Endodermal cell (in vitro differentiated cells): Measurements from ENCODE around the gene NHEJ1. TPM values are rescaled to one million over a fixed set of nuclear protein-coding genes. Genes with fewer than 3 reads are reported as not detected.

Source experiments
- DNase-seq: peaks from one replicate; pipeline ENCODE4 v3.0.0-alpha.2; 2017
- H3K27ac ChIP-seq: 2 replicates; pipeline ENCODE4 v1.5.1; 2013; ENCODE audit warnings: mild to moderate bottlenecking, low read depth, low read length, moderate library complexity
- H3K27me3 ChIP-seq: 2 replicates; pipeline ENCODE4 v1.6.1; 2013; ENCODE audit warnings: mild to moderate bottlenecking, low read length, moderate library complexity; ENCODE audit not compliant: insufficient read depth, control insufficient read depth, poor library complexity, severe bottlenecking
- H3K36me3 ChIP-seq: 2 replicates; pipeline ENCODE4 v1.7.0; 2013; ENCODE audit warnings: mild to moderate bottlenecking, low read length, moderate library complexity; ENCODE audit not compliant: control insufficient read depth, insufficient read depth
- H3K4me1 ChIP-seq: one replicate; pipeline ENCODE4 v1.7.0; 2013; ENCODE audit warnings: low read length; ENCODE audit not compliant: control insufficient read depth, insufficient read depth
- H3K4me3 ChIP-seq: 2 replicates; pipeline ENCODE4 v1.5.1; 2013; ENCODE audit warnings: mild to moderate bottlenecking, low read length, moderate library complexity
- H3K9ac ChIP-seq: 2 replicates; pipeline ENCODE4 v1.6.1; 2013; ENCODE audit warnings: mild to moderate bottlenecking, low read length, moderate library complexity; ENCODE audit not compliant: poor library complexity, severe bottlenecking; ENCODE audit errors: extremely low read depth
- H3K9me3 ChIP-seq: 2 replicates; pipeline ENCODE4 v1.6.1; 2013; ENCODE audit warnings: mild to moderate bottlenecking, low read length, moderate library complexity; ENCODE audit not compliant: control insufficient read depth
- H3K27ac Mint-ChIP-seq: 2 replicates; pipeline ENCODE4 v1.8.0; 2020; ENCODE audit warnings: mixed read lengths
- H3K27me3 Mint-ChIP-seq: 2 replicates; pipeline ENCODE4 v1.8.0; 2021; ENCODE audit warnings: mild to moderate bottlenecking, mixed read lengths; ENCODE audit not compliant: insufficient read depth
- H3K36me3 Mint-ChIP-seq: 2 replicates; pipeline ENCODE4 v1.8.0; 2020; ENCODE audit warnings: low read depth, mixed read lengths
- H3K4me1 Mint-ChIP-seq: 2 replicates; pipeline ENCODE4 v1.8.0; 2020; ENCODE audit warnings: mixed read lengths
- H3K4me3 Mint-ChIP-seq: 2 replicates; pipeline ENCODE4 v1.8.0; 2020; ENCODE audit warnings: mild to moderate bottlenecking, moderate library complexity, mixed read lengths
- H3K9me3 Mint-ChIP-seq: 2 replicates; pipeline ENCODE4 v1.8.0; 2020; ENCODE audit warnings: mild to moderate bottlenecking, mixed read lengths
- WGBS, 2 experiments: methylation state at CpG; one replicate each; pipeline versions ENCODE4 v1.1.5 to v1.1.7; 2013; ENCODE audit warnings: missing lambda C conversion rate in 2 of 2, mixed read lengths in 1 of 2; ENCODE audit not compliant: insufficient coverage in 1 of 2, insufficient read length in 1 of 2; 5-methylcytosine and 5-hydroxymethylcytosine counted together
- total RNA-seq, 2 donors: library from RNA; stranded (reverse); fragmentation: NEBNext Ultra II Directional in 1 of 2; extraction: Animal tissue kit (Norgen Biotek cat#: 25700) in 1 of 2; gene quantifications; 2 replicates in 1 of 2; 3 replicates in 1 of 2; pipeline ENCODE4 v1.2.1, GENCODE V29; 2021
- TF ChIP-seq, protein P1 (sequence below): fragments of 200-600 bp; sonication (generic); conservative IDR thresholded peaks from 2 replicates; pipeline ENCODE4 v1.5.0; 2021; ENCODE audit warnings: antibody characterized with exemption, mild to moderate bottlenecking

The NHEJ1 gene
- total RNA-seq, 2 donors from 2014 or later, result 16.2 to 27.4 TPM

- peaks cover 16% of the 10 kb centered on the region for H3K4me1 ChIP-seq
- no peak overlapping the region for H3K4me3 ChIP-seq
- H3K27me3 Mint-ChIP-seq, result no peaks in the 10 kb centered on the region
- H3K36me3 Mint-ChIP-seq, result no peaks in the 10 kb centered on the region
- H3K4me1 Mint-ChIP-seq, result peaks cover 48% of the 10 kb centered on the region
- H3K4me3 Mint-ChIP-seq, result no peak overlapping the region
- WGBS, 2 experiments, result 91% methylated on average over 3 of the region's 3 CpGs
- no peaks in the 10 kb centered on the region for H3K27me3 ChIP-seq
- no peaks in the 10 kb centered on the region for H3K9me3 ChIP-seq
- no peaks in the 10 kb centered on the region for H3K9me3 Mint-ChIP-seq
- H3K27ac Mint-ChIP-seq, result no peak overlapping the region
- H3K27ac ChIP-seq, result no peak overlapping the region
- DNase-seq, result no peak
- no peaks in the 10 kb centered on the region for H3K36me3 ChIP-seq
- H3K9ac ChIP-seq, result no peak overlapping the region
- TF ChIP-seq, protein P1, sequence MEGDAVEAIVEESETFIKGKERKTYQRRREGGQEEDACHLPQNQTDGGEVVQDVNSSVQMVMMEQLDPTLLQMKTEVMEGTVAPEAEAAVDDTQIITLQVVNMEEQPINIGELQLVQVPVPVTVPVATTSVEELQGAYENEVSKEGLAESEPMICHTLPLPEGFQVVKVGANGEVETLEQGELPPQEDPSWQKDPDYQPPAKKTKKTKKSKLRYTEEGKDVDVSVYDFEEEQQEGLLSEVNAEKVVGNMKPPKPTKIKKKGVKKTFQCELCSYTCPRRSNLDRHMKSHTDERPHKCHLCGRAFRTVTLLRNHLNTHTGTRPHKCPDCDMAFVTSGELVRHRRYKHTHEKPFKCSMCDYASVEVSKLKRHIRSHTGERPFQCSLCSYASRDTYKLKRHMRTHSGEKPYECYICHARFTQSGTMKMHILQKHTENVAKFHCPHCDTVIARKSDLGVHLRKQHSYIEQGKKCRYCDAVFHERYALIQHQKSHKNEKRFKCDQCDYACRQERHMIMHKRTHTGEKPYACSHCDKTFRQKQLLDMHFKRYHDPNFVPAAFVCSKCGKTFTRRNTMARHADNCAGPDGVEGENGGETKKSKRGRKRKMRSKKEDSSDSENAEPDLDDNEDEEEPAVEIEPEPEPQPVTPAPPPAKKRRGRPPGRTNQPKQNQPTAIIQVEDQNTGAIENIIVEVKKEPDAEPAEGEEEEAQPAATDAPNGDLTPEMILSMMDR, result no peak
Measured at GRCh38 chr2:219131327-219131726, 29.3 kb downstream of the NHEJ1 start.

DNA sequence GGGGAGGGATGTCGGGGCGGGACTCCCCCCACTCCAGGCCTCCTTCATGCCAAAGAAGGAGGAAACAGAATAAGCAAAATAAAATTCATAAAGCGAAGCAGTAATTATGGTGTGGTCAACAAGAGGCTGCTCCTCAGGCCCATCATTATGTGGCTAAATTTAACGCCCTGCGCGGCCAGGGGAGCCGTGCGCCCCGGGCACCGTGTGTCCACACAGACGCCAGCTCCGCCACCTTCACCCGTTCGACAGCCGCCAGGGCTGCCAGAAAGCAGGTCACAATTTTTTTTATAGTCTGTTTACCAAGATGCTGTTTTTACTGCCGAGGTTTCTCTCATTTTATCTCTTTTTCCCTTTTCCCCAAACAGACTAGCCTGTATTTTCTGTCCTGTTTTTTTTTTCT lies 31.0 kb downstream of the NHEJ1 start:
- DNase-seq, result no peak
- H3K27ac Mint-ChIP-seq, result no peak overlapping the region
- no peak overlapping the region for H3K27ac ChIP-seq

DNA sequence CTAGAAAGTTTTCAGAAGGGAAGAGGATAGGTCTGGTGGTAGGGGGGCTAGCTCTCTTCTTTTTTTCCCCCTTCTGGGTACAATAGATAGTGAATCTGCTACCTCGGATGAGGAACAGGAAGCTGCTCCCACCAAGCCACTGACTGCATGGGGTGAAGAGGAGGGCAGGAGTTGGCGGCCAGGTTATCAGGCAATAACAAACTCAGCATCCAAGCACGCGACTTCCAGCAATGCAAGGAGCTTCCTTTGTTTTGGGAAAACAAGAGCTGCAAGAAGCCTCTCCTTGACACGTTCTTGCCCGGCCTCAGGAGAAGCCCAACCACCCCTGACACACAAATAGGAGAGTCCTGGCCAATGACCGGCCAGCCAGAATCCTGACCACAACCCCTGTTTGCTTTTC lies 32.2 kb downstream of the NHEJ1 start:
- Histone ChIP-seq H3K27ac (no peak overlapping the region), H3K9ac (no peak overlapping the region), H3K4me1 (peaks cover 36% of the 10 kb centered on the region), H3K27me3 (no peaks in the 10 kb centered on the region), H3K9me3 (no peaks in the 10 kb centered on the region), H3K36me3 (no peaks in the 10 kb centered on the region), H3K4me3 (no peak overlapping the region)
- Mint-ChIP-seq H3K27ac (peak overlapping the region; percentile 61), H3K9me3 (no peaks in the 10 kb centered on the region), H3K4me3 (no peak overlapping the region), H3K4me1 (peaks cover 66% of the 10 kb centered on the region), H3K27me3 (no peaks in the 10 kb centered on the region), H3K36me3 (no peaks in the 10 kb centered on the region)
- peak; percentile 51 for DNase-seq
- WGBS, 2 experiments, result 72 to 77% methylated on average over 5 to 7 of the region's 7 CpGs
- TF ChIP-seq, protein P1, result no peak

More for the DNA sequence above, 31.0 kb downstream of the NHEJ1 start:
- no peak overlapping the region for H3K9ac ChIP-seq
- H3K4me3 Mint-ChIP-seq, result no peak overlapping the region
- 94 to 97% methylated on average over 13 to 16 of the region's 16 CpGs for WGBS, 2 experiments
- H3K4me1 ChIP-seq, result peaks cover 27% of the 10 kb centered on the region
- TF ChIP-seq, protein P1, result no peak
- no peak overlapping the region for H3K4me3 ChIP-seq
- no peaks in the 10 kb centered on the region for H3K36me3 Mint-ChIP-seq
- H3K27me3 Mint-ChIP-seq, result no peaks in the 10 kb centered on the region
- H3K4me1 Mint-ChIP-seq, result peaks cover 64% of the 10 kb centered on the region
- H3K9me3 ChIP-seq, result no peaks in the 10 kb centered on the region
- H3K9me3 Mint-ChIP-seq, result no peaks in the 10 kb centered on the region
- H3K27me3 ChIP-seq, result no peaks in the 10 kb centered on the region
- no peaks in the 10 kb centered on the region for H3K36me3 ChIP-seq
